AG04450 (cell line): ENCODE results near the gene ELP6. TPM values are rescaled to one million over a fixed set of nuclear protein-coding genes. Genes with fewer than 3 reads are reported as not detected.
"Not testable (repeated sequence)": the region's sequence is repeated elsewhere in the genome, so short reads cannot be mapped to it uniquely, and the experiment has no call there.

Experiments used
- CTCF ChIA-PET: fragments of 300-600, 350-600 bp; formaldehyde crosslinking; extraction: SDS; loops from one replicate; lab custom pipeline; 2022; ENCODE audit warnings: antibody characterized with exemption, inconsistent platforms; lab: Charles Lee
- POLR2A ChIA-PET: fragments of 350-600 bp; formaldehyde crosslinking; extraction: SDS; loops from one replicate; lab custom pipeline; 2021; ENCODE audit warnings: antibody characterized with exemption, inconsistent platforms; lab: Yijun Ruan, JAX
- DNase-seq: peaks from one replicate; pipeline ENCODE4 v3.0.0-alpha.2; 2011; ENCODE audit warnings: low read depth, low spot score
- H3K27ac ChIP-seq: one replicate; pipeline ENCODE4 v1.5.1; 2012; ENCODE audit warnings: low read depth, low read length, control low read depth
- H3K27me3 ChIP-seq: one replicate; pipeline ENCODE4 v1.6.0; 2012; ENCODE audit warnings: low read length; ENCODE audit not compliant: control insufficient read depth, insufficient read depth
- H3K4me3 ChIP-seq: 2 replicates; pipeline ENCODE4 v1.5.1; 2011; ENCODE audit warnings: mild to moderate bottlenecking, low read depth, low read length, control low read depth
- H3K9me3 ChIP-seq: 2 replicates; pipeline ENCODE4 v1.5.1; 2012; ENCODE audit warnings: low read length; ENCODE audit not compliant: control insufficient read depth, insufficient read depth
- polyA plus RNA-seq: library from polyadenylated mRNA; depleted of rRNA; stranded (reverse); fragments of >200 nt; gene quantifications from 2 replicates; pipeline ENCODE4 v1.2.3, GENCODE V29; 2011
- TF ChIP-seq, protein P1 (sequence below): IDR thresholded peaks from 2 replicates; pipeline ENCODE4 v1.5.1; 2011; ENCODE audit warnings: low read depth, low read length, control low read depth, inconsistent platforms

The ELP6 gene
- polyA plus RNA-seq, 1 experiment, result 40.0 TPM

DNA sequence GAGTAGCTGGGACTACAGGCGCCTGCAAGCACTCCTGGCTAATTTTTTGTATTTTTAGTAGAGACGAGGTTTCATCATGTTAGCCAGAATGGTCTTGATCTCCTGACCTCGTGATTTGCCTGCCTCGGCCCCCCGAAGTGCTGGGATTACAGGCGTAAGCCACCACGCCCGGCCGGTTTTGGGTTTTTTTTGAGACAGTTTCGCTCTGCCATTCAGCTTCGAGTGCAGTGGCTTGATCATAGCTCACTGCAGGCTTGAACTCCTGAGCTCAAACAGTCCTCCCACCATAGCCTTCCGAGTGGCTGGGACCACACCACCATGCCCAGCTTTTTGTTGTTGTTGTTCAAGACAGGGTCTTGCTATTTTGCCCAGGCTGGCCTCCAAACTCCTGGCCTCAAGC lies 21.7 kb downstream of the ELP6 start:
- DNase-seq, result no peak
- CTCF ChIA-PET, result no interaction called here
- Histone ChIP-seq H3K27me3 (no peaks in the 10 kb centered on the region), H3K9me3 (no peaks in the 10 kb centered on the region), H3K27ac (no peak overlapping the region), H3K4me3 (no peak overlapping the region)
- TF ChIP-seq, protein P1, sequence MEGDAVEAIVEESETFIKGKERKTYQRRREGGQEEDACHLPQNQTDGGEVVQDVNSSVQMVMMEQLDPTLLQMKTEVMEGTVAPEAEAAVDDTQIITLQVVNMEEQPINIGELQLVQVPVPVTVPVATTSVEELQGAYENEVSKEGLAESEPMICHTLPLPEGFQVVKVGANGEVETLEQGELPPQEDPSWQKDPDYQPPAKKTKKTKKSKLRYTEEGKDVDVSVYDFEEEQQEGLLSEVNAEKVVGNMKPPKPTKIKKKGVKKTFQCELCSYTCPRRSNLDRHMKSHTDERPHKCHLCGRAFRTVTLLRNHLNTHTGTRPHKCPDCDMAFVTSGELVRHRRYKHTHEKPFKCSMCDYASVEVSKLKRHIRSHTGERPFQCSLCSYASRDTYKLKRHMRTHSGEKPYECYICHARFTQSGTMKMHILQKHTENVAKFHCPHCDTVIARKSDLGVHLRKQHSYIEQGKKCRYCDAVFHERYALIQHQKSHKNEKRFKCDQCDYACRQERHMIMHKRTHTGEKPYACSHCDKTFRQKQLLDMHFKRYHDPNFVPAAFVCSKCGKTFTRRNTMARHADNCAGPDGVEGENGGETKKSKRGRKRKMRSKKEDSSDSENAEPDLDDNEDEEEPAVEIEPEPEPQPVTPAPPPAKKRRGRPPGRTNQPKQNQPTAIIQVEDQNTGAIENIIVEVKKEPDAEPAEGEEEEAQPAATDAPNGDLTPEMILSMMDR, result no peak
- POLR2A ChIA-PET, result no interaction called here

DNA sequence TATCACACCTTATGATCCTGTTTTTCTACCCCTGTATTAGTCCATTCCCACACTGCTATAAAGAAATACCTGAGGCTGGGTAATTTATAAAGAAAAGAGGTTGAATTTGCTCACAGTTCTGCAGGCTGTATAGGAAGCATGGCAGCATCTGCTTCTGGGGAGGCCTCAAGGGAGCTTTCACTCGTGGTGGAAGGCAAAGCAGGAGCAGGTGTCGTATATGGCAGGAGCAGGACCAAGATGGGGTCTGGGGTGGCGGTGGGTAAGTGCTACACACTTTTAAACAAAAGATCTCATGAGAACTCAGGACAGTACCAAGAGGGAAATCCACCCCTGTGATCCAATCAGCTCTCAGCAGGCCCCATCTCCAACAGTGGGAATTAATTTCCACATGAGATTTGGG lies 22.3 kb downstream of the ELP6 start:
- H3K9me3 ChIP-seq, result no peaks in the 10 kb centered on the region
- CTCF ChIA-PET, result no interaction called here
- no peak overlapping the region for H3K27ac ChIP-seq
- H3K27me3 ChIP-seq, result no peaks in the 10 kb centered on the region
- POLR2A ChIA-PET, result no interaction called here
- TF ChIP-seq, protein P1, result no peak
- DNase-seq, result no peak
- H3K4me3 ChIP-seq, result no peak overlapping the region

DNA sequence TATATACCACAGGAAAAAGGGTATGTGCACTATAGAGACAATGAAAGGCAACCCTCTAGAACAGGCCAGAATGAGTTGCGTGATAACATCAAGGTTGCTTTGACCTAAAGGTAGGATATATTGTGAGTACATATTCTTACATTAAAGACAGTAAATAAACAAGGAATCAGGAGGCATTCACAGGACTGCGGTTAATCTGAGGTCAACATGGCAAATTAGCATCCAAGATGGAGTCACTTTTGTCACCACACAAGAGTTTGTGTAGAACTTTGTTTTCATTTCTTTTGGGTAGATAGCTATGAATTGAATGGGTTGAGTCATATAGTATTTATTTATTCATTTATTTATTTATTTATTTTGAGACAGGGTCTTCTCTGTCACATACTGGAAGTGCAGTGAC lies 26.2 kb downstream of the ELP6 start:
- CTCF ChIA-PET, result no interaction called here
- POLR2A ChIA-PET, result no interaction called here

DNA sequence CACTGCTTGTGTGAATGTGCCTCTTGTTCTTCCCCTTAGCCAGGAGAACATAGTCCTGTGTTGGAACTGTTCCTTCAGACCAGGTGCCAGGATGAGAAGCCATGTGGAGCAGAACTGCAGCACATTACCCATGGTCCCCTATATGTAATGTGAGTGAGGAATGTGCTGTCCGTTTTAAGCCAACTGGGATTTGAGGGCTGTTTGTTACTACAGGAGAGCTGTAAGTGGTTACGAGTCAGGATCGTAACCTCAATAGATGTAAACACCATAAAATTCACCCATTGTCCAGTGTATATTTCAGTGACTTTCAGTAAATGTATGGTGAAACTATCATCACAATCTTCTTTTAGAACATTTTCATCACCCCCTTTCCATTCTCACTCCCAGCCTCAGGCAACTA lies 27.7 kb downstream of the ELP6 start:
- POLR2A ChIA-PET, result no interaction called here
- H3K27me3 ChIP-seq, result no peaks in the 10 kb centered on the region
- no peak overlapping the region for H3K4me3 ChIP-seq
- DNase-seq, result peak; percentile 16
- CTCF ChIA-PET, result interaction anchor here (1.1 kb wide), 1 partner anchor 8 kb away, joined by 3 read pairs; no protein-coding TSS in a partner anchor
- H3K27ac ChIP-seq, result no peak overlapping the region
- TF ChIP-seq, protein P1, result no peak
- no peaks in the 10 kb centered on the region for H3K9me3 ChIP-seq

More for the DNA sequence above, 26.2 kb downstream of the ELP6 start:
- no peak for DNase-seq
- Histone ChIP-seq H3K27ac (no peak overlapping the region), H3K27me3 (no peaks in the 10 kb centered on the region), H3K9me3 (no peaks in the 10 kb centered on the region), H3K4me3 (no peak overlapping the region)
- TF ChIP-seq, protein P1, result no peak

DNA sequence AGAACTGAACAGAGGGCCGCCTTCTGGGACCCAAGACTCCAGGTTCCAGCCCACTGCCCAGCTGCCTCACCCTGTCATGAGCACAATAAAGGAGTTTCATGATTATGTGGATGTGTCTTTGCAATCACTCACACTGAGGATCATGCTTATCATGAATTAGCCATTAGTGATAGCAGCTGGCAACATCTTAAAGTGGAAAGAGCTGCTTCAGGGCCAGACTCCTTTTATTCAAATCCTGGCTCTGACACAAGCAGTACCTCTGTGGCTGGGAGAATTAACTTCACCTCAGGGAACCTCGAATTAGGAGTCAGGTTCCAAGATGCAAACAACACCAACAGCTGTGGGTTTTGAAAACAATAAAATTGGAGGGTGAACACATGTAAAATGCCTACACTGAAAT lies 31.1 kb downstream of the ELP6 start:
- Histone ChIP-seq H3K27me3 (no peaks in the 10 kb centered on the region), H3K4me3 (no peak overlapping the region), H3K9me3 (no peaks in the 10 kb centered on the region), H3K27ac (no peak overlapping the region)
- ChIA-PET POLR2A (no interaction called here), CTCF (interaction anchor here (2.9 kb wide), 1 partner anchor 61 kb away, joined by 13 read pairs; no protein-coding TSS in a partner anchor)
- TF ChIP-seq, protein P1, result no peak
- DNase-seq, result no peak

DNA sequence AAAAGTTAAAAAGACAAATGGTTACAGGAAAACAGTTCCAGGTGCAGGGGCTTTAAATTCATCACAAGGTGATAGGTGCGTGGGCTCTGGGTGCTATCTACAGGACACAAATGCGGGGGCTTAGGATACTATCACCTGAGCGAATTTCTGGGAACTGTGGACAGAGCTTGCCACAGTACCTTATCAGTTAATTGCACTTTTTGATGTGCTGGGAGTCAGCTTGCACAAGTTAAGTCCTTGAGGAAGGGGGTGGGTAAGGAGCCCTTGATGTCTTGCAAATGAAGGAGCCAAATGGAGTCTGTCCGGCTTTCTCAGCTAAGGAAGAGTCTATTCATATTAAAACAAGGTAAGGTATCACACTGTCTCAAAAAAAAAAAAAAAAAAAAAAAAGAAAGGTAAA lies 31.7 kb downstream of the ELP6 start:
- POLR2A ChIA-PET, H3K9me3 ChIP-seq, DNase-seq, H3K27ac ChIP-seq, H3K27me3 ChIP-seq, H3K4me3 ChIP-seq: not testable (repeated sequence)
- CTCF ChIA-PET, result interaction anchor here (2.9 kb wide), 1 partner anchor 61 kb away, joined by 13 read pairs; no protein-coding TSS in a partner anchor

DNA sequence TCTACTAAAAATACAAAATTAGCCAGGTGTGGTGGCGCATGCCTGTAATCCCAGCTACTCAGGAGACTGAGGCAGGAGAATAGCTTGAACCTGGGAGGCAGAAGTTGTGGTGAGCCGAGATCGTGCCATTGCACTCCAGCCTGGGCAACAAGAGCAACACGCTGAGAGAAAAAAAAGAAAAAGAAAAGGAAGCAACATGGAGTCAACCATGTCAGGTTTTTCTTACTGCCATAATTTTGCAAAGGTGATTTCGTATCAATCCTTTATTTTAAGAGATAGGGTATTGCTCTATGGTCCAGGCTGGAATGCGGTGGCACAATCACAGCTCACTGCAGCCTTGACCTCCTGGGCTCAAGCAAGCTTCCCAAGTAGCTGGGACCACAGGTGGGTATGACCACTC lies 33.2 kb downstream of the ELP6 start:
- CTCF ChIA-PET, POLR2A ChIA-PET, H3K27me3 ChIP-seq: not testable (repeated sequence)

More for the DNA sequence above, 33.2 kb downstream of the ELP6 start:
- DNase-seq, H3K9me3 ChIP-seq, H3K4me3 ChIP-seq, H3K27ac ChIP-seq: not testable (repeated sequence)
